Subcutaneous abdominal adipose tissue (tissue), 5 donors: ENCODE measurements around the gene CGREF1.

ENCODE experiments used
- H3K27ac ChIP-seq: one replicate; pipeline ENCODE4 v1.7.0; 2013; ENCODE audit warnings: low read depth, mild to moderate bottlenecking, inconsistent platforms, low read length, moderate library complexity
- H3K27me3 ChIP-seq, 5 donors: one replicate each; pipeline ENCODE4 v1.7.0; 2013; ENCODE audit warnings: low read length in 5 of 5, inconsistent platforms in 1 of 5; ENCODE audit not compliant: control insufficient read depth in 5 of 5, insufficient read depth in 4 of 5
- H3K36me3 ChIP-seq, 5 donors: one replicate each; pipeline ENCODE4 v1.7.0; 2013; ENCODE audit warnings: low read length in 5 of 5; ENCODE audit not compliant: control insufficient read depth in 5 of 5, insufficient read depth in 5 of 5
- H3K4me1 ChIP-seq, 5 donors: one replicate each; pipeline ENCODE4 v1.7.0; 2013; ENCODE audit warnings: low read length in 5 of 5, mild to moderate bottlenecking in 3 of 5, moderate library complexity in 1 of 5; ENCODE audit not compliant: control insufficient read depth in 5 of 5, insufficient read depth in 5 of 5
- H3K4me3 ChIP-seq, 5 donors: one replicate each; pipeline ENCODE4 v1.7.0; 2013; ENCODE audit warnings: low read length in 5 of 5, low read depth in 1 of 5
- H3K9ac ChIP-seq, 5 donors: one replicate each; pipeline ENCODE4 v1.7.0; 2013; ENCODE audit warnings: low read length in 5 of 5, mild to moderate bottlenecking in 4 of 5, moderate library complexity in 3 of 5
- H3K9me3 ChIP-seq, 5 donors: one replicate each; pipeline ENCODE4 v1.7.0; 2013; ENCODE audit warnings: low read length in 5 of 5; ENCODE audit not compliant: control insufficient read depth in 5 of 5
- donor health status: healthy.
- donor health status: healthy.
- donor health status: healthy.
- donor health status: healthy.
- donor health status: healthy.

Gene CGREF1

GRCh38 chr2:27050996-27051901 is 67.7 kb downstream of the CGREF1 start, which contains the start of gene AGBL5:
Gene AGBL5 (plus strand): TSS chr2:27051668. CDS start chr2:27052959, 1,291 bp downstream.
- H3K9me3 ChIP-seq, result no peaks in the 10 kb centered on the region
- no peaks in the 10 kb centered on the region for H3K27me3 ChIP-seq
- H3K9ac ChIP-seq, result peak within 1 kb of the TSS; percentile 59 to 88 (median 78)
- peaks cover 3 to 30% (median 21%) of the 10 kb centered on the region in 5 donors for H3K4me1 ChIP-seq
- H3K27ac ChIP-seq, result peak within 1 kb of the TSS; percentile 31
- H3K4me3 ChIP-seq, result peak within 1 kb of the TSS; percentile 83 to 93 (median 88)
- peaks cover 9 to 29% (median 26%) of the 10 kb centered on the region in 5 donors for H3K36me3 ChIP-seq
